GM19023 (cell line): Measurements from ENCODE around the gene IFI27L2.
A peak's percentile ranks its signal among the peaks of the same experiment; 100 is the strongest.

Experiments used
- ATAC-seq: cut with Tn5 transposase; IDR thresholded peaks from one replicate; pipeline ENCODE4 v1.9.1; 2021; ENCODE audit warnings: mild to moderate bottlenecking, moderate library complexity; ENCODE audit not compliant: unreplicated experiment

IFI27L2 gene

GRCh38 chr14:94153750-94154342 is 24.4 kb upstream of the IFI27L2 start:
- no peak for ATAC-seq

- ATAC-seq: no peak
These were observed 23.3 kb upstream of the IFI27L2 start for GRCh38 chr14:94152676-94153075.

- ATAC-seq: no peak
These were observed 16.6 kb upstream of the IFI27L2 start for GRCh38 chr14:94145902-94146527.

- ATAC-seq: no peak
These were observed 15.4 kb upstream of the IFI27L2 start for GRCh38 chr14:94144765-94145164.

GRCh38 chr14:94143711-94144110 is 14.3 kb upstream of the IFI27L2 start:
- ATAC-seq: no peak

GRCh38 chr14:94143239-94143638 is 13.8 kb upstream of the IFI27L2 start:
- ATAC-seq: no peak

- ATAC-seq: no peak
These were observed 13.4 kb upstream of the IFI27L2 start for GRCh38 chr14:94142836-94143235.

- ATAC-seq: no peak
These were observed 12.8 kb upstream of the IFI27L2 start for GRCh38 chr14:94142247-94142646.

GRCh38 chr14:94139421-94139820 is 10.0 kb upstream of the IFI27L2 start:
- ATAC-seq: no peak

- no peak for ATAC-seq
These were observed 9.6 kb upstream of the IFI27L2 start for GRCh38 chr14:94139006-94139405.

GRCh38 chr14:94138251-94138650 is 8.8 kb upstream of the IFI27L2 start:
- no peak for ATAC-seq

GRCh38 chr14:94136575-94137331 is 7.3 kb upstream of the IFI27L2 start:
- peak; percentile 73 for ATAC-seq

GRCh38 chr14:94135476-94135875 is 6.1 kb upstream of the IFI27L2 start:
- no peak for ATAC-seq

GRCh38 chr14:94132285-94132887 is 3.0 kb upstream of the IFI27L2 start:
- ATAC-seq: no peak

- no peak for ATAC-seq
These were observed 482 bp upstream of the IFI27L2 start for GRCh38 chr14:94129758-94130414.

GRCh38 chr14:94128216-94128839 is 1.1 kb downstream of the IFI27L2 start:
- ATAC-seq: no peak

GRCh38 chr14:94127330-94127729 is 2.1 kb downstream of the IFI27L2 start:
- no peak for ATAC-seq

- ATAC-seq: no peak
These were observed 2.6 kb downstream of the IFI27L2 start for GRCh38 chr14:94126800-94127199.

- no peak for ATAC-seq
These were observed 3.1 kb downstream of the IFI27L2 start for GRCh38 chr14:94126419-94126677.

GRCh38 chr14:94125659-94126418 is 3.6 kb downstream of the IFI27L2 start:
- ATAC-seq: no peak
